DLD1 (cell line): ENCODE measurements around the gene MPDU1.

Experiments
- in situ Hi-C: cut with HindIII; loops from 2 replicates; pipeline ENCODE4 v1.10.0; 2017; ENCODE audit warnings: low sequenced_read_pairs

MPDU1 gene

DNA sequence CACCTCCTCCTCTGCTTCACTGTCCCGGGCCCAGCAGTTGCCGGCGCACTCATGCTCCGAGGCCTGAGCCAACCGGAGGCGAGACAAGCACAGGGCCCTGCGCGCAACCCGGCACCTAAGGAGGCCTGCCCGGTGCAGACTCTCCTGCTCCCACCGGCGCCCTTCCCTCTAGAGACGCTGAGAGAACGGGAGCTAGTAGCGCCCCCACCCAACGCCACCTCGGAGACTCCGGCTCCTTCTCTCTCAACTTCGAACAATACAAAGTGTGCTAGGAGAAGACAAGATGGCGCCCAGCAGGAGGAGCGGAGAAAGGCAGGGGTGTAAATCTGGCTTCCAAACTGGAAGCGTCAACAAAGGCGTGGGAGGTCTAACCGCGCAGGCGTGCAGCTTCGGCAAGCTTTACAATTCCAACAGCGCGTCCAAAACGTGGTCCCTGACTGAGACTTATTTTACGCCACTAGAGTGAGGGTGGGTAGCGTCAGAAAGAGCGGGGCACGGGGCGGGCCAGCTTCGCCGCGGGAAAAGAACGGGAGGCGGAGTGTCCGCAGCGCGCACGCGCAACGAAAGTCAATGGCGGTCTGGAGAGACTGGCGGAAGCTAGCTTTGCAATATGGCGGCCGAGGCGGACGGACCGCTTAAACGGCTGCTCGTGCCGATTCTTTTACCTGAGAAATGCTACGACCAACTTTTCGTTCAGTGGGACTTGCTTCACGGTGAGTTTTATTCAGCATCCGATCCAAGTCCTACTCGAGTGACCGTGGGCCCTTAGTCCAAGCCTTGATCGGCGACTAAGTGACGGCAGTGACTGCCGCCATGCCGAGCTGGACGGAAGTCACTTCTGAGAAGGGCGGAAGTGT lies at the start of gene MPDU1:
TSS of gene MPDU1 (plus strand) at position 600 of the 857 bp plus-strand sequence. CDS start at position 611, 11 bp downstream.
- in situ Hi-C loops: no loop called here

DNA sequence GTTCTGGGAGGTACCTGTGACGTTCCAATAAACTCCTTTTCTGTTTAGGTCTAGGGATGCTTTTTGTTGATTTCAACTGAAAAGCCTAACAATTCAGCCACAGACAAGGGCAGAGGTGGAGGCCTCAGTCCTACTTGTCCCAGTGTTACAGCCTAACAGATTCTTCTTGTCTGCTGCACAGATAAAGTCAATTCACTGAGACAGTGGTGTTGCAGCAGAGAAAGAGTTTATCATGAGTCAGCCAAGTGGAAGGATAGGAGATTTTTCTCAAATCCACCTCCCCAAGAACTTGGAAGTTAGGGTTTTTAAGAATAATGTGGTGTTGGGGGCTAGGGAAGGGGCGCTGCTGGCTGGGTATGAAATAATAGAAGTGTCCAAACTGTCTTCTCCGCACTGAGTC lies 45.6 kb upstream of the MPDU1 start:
- in situ Hi-C loops: no loop called here

GRCh38 chr17:7538891-7539545 lies 44.6 kb upstream of the MPDU1 start:
- in situ Hi-C loops: no loop called here

DNA sequence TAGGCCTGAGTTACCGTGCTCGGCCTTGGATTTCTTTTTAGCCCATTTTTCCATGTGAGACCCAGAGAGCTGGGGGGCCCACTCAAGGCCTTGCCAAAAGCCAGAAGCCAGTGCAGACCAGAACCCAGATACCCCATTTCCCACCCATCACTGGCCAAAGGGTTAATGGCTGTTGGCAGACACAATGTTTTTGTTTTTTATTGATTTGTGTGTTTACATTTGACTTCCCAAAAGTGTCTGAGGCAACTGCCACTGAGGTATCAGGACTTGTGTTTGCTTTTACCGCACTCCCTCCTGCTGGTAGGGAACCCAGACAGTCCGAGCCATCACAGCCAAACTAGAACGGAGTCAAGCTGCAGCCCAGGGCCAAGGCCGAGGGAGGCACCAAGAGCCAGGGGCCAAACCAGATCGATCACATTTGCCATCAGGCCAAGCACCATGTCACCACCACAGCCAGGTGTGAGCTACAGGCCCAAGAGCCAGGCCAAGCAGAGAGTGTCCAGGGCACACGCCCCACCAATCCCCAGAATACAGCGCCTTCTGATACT lies 42.5 kb upstream of the MPDU1 start:
- in situ Hi-C loops: no loop called here

GRCh38 chr17:7544911-7545310 lies 38.7 kb upstream of the MPDU1 start:
- in situ Hi-C loops: no loop called here

DNA sequence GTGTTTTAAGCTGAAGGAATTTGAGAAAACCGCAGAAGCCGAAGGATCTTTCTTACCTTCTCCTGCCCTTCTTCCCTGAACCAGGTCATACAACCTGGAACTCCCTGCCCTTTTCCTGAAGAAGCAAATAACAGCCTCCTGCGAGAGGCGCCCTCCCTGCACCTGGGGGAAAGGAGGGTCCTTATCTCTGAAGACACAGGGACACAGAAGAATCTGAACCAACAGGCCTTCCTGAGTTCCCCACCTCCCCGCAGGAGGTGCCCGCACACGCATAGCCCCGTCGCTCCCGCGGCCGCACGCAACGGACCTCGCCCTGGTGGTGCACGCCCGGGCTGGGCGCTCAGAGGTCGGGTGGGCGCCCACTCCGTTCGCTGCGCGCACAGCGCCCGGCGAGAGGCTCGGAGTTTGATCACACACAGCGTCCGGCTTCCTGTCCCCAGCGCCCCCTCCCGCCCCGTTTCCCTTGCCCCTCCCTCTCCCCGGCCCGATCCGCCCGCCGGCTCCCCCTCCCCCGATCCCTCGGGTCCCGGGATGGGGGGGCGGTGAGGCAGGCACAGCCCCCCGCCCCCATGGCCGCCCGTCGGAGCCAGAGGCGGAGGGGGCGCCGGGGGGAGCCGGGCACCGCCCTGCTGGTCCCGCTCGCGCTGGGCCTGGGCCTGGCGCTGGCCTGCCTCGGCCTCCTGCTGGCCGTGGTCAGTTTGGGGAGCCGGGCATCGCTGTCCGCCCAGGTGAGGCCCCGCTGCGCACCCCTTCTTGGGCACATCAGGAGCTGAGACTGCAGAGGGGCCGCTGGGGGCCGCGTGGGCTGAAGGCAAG lies 34.9 kb upstream of the MPDU1 start, which contains the start of gene TNFSF12:
TSS of gene TNFSF12 (plus strand) at position 474 of the 816 bp plus-strand sequence. CDS start at position 570, 96 bp downstream.
- in situ Hi-C loops: no loop called here

DNA sequence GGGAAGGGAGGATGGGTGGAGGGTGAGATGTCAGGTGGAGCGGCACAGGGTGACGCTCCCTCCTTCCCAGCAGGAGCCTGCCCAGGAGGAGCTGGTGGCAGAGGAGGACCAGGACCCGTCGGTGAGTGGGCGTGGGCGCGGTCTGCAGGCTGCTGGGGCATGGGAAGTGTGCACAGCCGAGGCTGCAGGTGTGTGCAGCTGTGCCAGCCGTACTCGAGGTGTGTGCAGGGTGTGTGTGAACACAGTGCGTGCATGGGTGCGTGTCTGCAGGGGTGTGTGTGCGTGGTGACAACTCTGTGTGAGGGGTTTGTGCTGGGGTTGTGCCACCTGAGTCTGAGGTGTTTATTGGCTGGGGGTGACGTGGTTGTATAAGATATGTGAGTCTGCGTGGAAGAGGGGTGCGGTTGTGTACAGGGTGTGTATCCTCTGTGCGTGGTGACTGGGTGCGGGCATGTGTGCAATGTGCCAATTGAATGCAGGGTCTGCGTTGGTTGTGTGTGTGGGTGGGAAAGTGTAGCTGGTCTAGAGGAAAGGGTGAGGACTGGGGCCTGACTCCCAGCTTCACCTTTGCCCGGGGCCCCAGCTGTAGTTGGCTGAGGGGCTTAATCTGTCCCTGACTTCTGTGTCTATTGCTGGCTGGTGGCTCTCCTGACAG lies 34.1 kb upstream of the MPDU1 start:
- in situ Hi-C loops: no loop called here

DNA sequence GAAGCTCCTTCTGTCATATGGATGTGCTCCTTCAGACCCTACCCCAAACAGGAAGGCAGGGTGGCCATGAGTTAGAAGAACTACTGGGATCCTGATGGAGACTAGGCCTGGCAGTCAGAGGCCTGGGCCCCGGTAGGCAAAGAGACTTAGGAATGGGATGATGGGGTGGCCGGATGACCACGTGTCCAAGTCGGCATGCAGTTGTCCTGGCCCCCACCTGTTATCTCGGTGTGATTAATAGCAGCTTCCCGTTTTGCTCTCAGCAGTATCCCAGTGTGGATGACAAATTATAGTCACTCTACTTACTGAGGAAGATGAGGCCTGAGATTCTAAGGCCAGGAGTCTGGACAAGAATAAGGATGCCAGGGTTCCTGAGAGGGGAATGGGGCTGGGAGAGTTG lies 33.3 kb upstream of the MPDU1 start:
- in situ Hi-C loops: no loop called here

GRCh38 chr17:7551396-7551795 lies 32.3 kb upstream of the MPDU1 start:
- in situ Hi-C loops: no loop called here

- in situ Hi-C loops: no loop called here
Observed at GRCh38 chr17:7552621-7553051, 31.0 kb upstream of the MPDU1 start.

GRCh38 chr17:7553356-7553755 lies 30.3 kb upstream of the MPDU1 start:
- in situ Hi-C loops: no loop called here

DNA sequence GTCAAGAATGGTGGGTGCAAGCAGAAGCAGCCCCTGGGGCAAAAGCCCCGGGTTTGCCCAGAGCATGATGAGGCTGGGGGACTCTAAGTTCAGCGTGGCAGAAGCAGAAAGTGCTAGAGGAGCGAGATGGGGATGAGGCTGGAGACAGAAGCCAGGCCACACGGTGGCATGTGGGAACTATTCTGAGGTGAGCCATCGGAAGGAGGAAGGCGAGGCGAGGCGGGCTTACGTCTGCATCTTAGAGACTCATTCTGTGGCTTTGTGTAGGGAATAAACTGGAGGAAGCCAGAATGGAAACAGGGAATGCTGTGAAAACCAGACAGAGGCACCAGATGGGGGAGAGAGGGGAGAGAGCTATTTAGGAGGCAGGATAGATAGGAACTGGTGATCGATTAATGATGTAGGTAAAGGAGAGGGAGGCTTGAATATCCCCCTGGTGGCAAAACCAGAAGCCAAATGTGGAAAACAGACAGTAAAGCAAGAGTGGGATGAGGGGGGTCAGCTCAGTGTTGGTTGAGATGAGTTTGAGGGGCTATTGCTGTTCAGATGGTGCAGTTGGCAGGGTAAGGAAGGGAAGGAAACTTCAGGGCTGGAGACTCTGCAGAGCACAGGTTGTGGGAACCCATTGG lies 28.2 kb upstream of the MPDU1 start:
- in situ Hi-C loops: no loop called here

GRCh38 chr17:7556627-7557026 lies 27.0 kb upstream of the MPDU1 start:
- in situ Hi-C loops: no loop called here

DNA sequence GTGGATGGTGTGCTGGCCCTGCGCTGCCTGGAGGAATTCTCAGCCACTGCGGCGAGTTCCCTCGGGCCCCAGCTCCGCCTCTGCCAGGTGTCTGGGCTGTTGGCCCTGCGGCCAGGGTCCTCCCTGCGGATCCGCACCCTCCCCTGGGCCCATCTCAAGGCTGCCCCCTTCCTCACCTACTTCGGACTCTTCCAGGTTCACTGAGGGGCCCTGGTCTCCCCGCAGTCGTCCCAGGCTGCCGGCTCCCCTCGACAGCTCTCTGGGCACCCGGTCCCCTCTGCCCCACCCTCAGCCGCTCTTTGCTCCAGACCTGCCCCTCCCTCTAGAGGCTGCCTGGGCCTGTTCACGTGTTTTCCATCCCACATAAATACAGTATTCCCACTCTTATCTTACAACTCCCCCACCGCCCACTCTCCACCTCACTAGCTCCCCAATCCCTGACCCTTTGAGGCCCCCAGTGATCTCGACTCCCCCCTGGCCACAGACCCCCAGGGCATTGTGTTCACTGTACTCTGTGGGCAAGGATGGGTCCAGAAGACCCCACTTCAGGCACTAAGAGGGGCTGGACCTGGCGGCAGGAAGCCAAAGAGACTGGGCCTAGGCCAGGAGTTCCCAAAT lies 26.4 kb upstream of the MPDU1 start:
- in situ Hi-C loops: no loop called here

DNA sequence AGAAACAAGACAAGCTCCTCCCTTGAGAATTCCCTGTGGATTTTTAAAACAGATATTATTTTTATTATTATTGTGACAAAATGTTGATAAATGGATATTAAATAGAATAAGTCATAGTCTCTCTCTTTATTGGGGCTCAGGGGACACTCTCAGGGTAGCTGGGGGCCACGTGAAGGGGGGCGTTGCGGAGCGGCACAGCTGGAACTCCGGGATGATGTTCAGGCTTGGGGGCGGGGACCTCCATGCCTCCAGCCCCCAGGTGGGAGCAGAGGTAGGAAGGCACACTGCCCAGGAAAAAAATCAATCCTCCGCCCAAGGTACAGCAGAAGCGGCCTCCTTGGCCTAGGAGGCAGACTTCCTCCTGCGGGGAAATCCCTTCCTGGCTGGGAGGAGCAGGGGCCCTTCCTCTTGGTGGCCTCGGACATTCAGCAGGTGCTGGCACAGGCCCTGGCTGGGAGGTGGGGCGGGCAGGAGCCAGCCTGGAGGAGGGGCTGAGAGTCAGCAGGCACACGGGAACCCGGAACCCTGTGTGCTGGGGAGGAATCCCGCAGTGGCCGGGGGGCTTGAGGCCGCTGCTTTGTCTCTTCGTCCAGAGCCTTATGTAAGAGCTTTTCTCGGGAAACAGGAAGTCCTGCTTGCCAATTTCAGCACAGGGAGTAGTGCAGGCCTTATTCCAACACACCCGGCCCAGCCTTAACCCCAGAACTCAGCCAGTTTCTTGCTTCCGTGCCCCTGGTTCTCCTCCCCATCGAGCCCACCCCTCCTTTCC lies 25.7 kb upstream of the MPDU1 start:
- in situ Hi-C loops: no loop called here

DNA sequence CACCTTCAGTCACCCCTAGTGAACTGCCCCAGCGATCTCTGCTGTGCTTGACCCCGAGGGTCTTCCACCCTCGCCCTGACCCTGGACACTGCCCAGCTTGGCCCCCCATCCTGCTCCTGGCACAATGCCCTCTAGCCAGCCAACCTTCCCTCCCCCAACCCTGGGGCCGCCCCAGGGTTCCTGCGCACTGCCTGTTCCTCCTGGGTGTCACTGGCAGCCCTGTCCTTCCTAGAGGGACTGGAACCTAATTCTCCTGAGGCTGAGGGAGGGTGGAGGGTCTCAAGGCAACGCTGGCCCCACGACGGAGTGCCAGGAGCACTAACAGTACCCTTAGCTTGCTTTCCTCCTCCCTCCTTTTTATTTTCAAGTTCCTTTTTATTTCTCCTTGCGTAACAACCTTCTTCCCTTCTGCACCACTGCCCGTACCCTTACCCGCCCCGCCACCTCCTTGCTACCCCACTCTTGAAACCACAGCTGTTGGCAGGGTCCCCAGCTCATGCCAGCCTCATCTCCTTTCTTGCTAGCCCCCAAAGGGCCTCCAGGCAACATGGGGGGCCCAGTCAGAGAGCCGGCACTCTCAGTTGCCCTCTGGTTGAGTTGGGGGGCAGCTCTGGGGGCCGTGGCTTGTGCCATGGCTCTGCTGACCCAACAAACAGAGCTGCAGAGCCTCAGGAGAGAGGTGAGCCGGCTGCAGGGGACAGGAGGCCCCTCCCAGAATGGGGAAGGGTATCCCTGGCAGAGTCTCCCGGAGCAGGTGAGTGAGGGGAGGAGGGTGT lies 24.9 kb upstream of the MPDU1 start, which contains the start of gene TNFSF13:
TSS of gene TNFSF13 (plus strand) at position 207 of the 776 bp plus-strand sequence. CDS start at position 497, 290 bp downstream.
- in situ Hi-C loops: no loop called here

- in situ Hi-C loops: no loop called here
Observed at GRCh38 chr17:7559320-7560171, 24.1 kb upstream of the MPDU1 start.
